ENCODE data around the gene FES. TPM values are rescaled to one million over a fixed set of nuclear protein-coding genes. Genes with fewer than 3 reads are reported as not detected.
"Not testable (repeated sequence)": the region's sequence is repeated elsewhere in the genome, so short reads cannot be mapped to it uniquely, and the experiment has no call there.

Gene FES
- total RNA-seq = 4.8 TPM

DNA sequence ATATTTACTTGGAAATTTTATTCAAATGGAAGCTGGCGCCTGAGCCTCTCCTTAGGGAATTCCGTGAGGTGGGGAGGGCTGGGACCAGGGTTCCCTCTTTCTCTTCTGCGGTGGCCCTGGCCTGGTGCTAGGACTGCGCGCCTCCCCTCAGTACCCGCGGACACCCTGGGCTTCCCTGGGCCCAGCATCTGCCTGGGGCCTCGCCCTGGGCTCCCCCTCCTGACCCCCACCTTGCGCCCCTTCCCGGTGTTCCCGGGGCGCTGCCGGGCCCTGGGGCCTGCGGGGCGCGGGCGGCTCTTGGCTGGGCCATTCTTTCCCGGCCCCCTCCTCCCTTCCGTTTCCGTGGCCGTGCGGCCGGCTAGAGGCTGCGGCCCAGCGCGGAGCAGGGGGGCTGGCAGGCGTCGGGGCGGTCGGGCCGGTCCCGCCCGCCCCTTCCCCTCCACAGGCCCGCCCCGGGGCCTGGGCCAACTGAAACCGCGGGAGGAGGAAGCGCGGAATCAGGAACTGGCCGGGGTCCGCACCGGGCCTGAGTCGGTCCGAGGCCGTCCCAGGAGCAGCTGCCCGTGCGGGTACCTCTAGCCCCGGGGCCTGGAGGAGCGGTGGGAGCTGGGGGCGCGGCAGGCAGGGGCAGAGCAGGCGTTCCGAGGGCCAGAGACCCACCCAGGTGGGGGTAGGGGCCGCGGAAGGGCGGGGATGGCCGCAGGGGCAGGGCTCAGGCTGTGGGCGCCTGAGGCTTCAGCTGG lies at the start of gene FES:
TSS of gene FES (plus strand) at position 529 of the 743 bp plus-strand sequence. CDS start 542 bp downstream, outside the sequence.
- no peak for DNase-seq

DNA sequence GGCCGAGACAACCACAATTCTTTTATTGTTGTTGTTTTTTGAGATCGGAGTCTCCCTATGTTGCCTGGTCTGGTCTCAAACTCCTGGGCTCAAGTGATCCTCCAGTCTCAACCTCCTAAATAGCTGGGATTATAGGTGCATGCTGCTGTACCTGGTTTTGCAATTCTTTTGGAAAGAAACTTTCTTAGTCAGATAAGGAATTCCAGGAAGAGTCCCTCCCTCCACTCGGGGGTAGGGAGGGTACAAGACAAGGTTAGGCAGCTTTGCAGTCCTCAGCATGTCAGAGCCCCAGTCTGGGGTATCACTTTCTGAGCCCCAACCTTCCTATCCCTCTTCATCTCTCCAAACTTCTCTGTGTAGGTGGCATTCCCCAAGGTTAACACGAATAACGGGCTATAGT lies 49.7 kb upstream of the FES start:
- DNase-seq = no peak

DNA sequence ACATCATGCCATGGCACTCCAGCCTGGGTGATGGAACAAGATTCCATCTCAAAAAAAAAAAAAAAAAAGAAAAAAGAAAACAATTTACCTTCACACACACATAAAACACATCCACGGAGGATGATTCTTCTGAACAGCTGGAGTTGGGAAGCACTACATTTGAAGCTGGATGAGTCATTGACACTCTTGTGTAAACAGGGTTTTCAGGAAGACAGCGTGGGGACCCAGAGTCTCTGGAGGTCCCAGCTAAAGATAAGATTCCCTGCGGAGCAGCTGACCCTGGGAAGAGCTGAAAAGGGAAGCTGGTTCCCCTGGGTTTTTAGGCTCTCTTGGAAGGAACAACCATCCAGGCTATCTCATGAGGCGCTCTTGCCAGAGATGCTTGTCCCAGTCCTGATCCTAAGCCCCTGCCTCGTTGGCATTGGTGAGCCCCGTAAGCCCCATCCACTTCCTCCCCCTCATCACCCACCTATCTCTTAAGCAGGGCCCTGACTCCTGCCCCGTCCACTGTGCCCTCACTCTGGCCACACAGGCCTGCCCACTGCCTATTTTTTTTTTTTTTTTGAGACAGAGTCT lies 47.9 kb upstream of the FES start:
- DNase-seq = no peak

DNA sequence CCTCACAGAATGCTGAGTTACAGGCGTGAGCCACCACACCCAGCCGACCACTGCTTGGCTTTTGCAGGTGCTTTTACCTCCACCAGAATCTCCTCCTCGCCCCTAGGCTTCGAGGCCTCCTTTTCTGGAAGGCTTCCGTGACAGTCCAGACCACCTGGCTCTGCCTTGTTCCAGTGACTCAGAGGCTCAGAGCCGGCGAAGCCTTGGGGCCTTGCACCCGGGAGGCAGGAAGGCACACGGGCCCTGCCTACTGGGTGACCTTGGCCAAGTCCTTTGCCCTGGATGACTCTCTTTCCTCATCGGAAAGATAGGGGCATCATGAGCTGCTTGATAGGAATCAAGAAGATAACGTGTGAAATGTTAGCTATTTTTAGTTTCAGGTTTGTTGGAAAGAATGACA lies 47.2 kb upstream of the FES start:
- DNase-seq = no peak

DNA sequence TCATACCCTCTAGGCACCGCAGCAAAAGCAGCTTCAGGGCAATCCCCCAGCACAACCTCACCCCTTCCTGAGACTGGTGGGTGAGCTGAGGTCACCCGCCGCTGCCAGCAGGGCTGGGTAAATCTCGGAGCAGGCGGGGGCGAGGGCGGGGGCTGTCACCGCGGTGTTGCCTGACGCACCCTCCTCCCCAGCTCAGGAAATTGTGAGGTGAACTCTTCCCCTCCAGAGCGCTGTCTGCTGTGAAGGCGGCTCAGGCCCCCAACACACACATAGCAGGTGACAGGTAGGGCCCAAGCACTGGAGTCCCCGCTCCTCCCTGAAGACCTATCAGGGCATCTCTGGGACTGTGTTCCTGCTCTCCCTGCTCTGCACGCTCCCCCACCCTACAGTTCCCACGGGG lies 46.2 kb upstream of the FES start:
- no peak for DNase-seq

DNA sequence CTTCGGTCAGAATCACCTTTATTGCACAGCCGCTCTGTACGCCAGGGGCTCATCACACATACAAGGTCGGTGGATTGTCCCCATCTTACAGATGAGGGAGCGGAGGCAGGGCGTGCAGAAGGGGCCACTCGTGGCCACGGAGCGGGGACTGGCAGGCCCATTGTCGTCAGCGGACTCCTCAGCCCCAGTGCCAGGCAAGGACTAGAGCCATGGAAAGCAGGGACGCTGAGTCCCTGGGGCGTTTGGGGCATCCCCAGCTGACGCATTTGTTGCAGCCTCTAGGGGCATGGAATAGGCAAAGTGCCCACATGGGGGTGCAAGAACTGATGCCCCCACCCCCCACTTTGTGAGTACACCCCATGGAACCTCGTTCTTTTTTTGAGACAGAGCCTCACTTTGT lies 45.8 kb upstream of the FES start:
- no peak for DNase-seq

DNA sequence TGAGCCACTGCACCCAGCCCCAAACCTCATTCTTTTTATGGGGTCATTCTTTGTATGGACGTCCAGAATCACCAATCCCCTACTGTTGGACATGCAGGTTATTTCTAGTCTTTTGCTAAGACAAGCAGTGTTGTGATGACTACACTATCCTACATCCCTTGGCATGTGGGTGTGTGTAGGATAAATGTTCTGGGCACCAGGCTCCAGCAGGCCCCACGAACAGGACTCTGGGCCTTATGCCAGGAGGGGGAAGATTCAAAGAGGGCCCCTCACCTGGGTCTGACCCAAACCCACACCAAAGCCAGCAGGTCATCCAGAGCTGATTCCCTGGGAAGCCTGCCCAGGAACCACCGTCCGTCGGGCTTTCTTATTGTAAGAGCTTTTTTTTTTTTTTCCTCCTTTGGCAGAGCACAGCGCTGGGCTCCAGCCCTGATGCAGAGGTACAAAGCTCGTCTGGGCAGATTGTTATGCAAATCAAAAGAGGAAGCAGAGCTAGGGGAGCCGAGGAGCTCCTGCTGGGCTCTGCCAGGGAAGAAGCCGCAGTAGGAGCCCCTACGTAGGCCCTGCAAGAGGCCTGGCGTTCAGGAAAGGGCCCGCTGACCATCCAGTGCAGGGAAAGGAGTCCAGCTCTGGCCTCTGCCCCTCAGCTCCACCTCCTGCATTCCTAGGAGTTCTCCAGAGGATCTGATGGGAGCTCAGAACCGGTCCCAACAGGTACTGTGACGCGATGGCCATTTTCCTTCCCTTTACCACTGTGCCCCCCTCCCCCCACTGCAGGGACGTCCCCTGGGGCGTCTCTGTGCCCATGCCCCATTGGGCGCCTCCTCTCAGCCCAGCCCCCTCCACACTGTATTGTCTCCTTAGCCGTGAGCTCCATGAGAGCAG lies 44.9 kb upstream of the FES start:
- DNase-seq = no peak

DNA sequence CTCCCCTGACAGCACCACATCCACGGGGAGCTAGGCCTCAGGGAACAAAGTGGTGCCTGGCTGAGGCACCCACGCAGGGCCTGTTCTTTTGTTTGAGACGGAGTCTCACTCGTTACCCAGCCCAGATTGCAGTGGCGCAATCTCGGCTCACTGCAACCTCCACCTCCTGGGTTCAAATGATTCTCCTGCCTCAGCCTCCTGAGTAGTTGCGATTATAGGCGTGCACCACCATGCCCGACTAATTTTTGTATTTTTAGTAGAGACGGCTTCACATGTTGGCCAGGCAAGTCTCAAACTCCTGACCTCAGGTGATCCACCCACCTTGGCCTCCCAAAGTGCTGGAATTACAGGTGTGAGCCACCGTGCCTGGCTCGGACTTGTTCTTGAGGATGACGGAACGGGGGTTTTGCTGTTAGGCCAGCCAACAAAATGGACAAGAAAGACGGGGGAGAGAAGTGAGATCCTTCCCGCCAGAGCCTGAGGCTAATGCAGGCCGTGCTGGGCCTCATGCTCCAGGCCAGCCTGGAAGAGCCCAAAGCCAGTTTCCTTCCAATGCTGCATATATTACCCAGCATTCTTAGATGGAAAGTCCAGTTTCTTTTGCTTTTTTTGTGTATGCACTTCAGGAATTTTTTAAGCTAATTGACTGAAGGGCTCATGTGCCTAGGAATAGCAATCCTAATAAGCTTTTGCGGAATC lies 44.0 kb upstream of the FES start:
- DNase-seq = no peak

DNA sequence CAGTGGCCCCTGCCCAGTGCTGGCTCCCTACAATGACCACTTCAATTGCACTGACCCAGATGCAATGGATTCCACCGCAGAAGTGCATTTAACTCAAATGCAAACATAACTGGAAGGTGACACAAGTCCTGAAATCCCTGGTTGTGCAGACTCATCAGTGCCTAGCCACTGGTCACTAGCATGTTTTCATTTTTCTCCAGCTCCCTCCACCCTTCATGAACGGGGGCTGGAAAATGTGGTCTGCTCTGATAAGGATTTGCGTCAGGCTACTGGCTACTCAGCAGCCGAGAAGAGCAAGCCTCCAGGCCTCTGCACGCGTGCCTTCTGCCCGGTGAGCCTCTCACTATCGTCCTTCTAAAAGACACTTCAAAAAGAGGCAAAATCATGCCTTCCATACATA lies 43.4 kb upstream of the FES start:
- DNase-seq = no peak

DNA sequence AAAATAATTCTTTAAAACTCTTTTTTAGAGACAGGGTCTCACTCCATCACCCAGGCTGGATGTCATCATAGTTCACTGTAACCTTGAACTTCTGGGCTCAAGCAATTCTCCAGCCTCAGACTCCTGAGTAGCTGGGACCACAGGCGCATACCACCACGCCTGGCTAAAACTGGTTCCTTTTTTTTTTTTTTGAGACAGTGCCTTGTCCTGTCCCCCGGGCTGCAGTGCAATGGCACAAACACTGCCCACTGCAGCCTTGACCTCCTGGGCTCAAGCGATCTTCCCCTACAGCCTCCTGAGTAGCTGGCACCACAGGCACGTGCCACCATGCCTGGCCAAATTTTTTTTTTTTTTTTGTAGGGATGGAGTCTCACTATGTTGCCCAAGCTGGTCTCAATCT lies 39.6 kb upstream of the FES start:
- no peak for DNase-seq

DNA sequence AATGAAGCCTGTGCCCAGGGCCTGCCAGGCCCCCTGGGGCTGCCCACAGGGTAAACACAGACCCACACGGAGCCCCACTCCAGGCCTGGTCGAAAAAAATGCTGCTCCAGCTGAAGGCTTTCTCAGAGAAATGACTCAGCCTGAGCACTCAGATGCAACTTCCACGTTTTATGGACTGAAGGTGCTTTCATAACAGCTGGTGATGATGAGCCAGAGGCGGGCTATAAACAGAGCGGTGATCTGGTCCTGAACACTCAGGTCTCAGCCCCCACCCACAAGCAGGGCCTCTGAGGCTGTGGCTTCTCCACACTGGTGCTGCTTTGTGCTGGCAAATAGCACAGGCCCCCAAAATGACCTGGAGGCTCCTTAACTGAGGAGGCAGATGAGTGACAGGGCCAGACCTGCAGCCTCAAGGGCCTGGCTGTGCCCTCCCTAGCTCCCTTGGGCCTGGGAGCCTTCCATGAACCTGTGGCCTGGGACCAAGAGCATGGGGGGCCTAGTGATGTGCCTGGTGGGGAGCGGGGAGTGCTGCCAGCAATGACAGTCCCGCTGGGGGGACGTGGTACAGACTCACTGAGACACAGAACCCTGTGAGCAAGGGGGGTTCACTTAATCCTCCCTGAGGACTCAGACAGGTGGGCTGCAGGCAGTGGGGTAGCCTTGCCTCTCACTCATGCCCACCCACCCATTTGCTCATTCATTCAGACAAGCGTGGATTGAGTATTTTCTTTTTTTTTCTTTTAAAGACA lies 38.9 kb upstream of the FES start:
- DNase-seq = no peak

DNA sequence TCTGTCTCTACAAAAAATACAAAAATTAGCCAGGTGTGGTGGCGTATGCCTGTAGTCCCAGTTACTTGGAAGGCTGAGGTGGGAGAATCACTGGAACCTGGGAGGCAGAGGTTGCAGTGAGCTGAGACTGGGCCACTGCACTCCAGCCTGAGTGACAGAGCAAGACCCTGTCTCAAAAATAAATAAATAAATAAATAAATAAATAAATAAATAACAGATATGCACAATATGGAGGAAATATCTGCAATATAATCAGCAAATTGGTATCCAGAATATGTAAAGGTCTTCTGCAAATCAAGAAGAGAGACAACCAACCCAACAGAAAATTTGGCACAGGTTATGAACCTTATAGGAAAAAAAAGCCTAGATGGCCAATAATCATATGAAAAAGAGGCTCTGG lies 34.9 kb upstream of the FES start:
- not testable (repeated sequence) for DNase-seq

DNA sequence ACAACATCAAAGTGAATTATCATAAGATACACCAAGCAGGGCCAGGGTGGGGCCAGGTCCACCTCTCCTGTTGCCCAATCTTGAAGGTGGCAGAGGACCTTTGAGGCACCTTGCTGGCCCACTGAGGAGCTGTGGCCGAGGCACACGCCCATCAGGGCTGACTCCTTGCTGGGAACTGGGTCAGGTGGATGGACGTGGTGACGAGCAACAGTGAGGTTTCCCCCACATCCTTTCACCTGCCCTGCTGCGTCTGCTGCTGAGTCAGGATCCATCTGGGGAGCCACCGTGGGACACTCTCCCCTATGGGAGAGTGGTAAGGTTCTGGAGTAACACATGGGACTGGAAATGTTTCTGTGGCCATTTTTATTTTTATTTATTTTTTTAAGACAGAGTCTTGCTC lies 33.2 kb upstream of the FES start:
- no peak for DNase-seq

DNA sequence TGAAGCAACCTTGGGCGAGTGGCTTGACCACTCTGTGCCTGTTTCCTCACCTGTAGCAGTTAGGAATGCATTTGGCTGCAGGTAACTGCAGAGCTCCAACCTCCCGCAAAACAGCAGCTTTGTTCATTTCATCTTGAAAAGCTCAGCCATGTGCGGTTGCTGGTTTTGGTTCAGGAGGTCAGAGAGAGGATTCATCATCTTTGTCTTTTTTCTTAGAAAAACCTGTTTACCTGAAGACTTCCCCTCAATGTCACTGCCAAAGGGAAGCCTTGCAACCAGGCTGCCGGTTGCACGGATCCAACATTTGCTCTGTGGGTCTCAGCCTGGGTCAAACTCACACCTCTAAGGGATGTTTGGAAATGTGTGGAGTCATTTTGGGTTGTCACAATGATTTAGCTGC lies 32.4 kb upstream of the FES start:
- DNase-seq = no peak

DNA sequence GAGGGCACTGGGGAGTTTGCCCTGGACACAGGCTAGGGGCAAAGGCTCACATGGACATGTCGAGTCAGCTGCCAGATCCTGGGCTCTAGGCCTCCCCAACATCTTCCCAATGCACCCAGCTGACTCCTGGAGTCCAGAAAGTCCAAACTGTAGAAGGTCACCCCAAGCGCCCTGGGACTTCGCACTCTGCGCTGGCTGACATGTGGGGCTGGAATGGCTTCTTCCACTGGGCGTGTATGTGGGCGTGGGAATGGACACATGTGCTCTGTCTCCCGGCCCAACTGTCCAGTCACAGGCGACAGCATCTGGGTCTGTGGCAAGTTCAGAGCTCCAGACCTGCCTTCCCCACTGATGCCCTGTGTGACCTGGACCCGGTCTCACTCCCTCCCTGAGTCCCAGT lies 29.2 kb upstream of the FES start:
- DNase-seq = no peak

DNA sequence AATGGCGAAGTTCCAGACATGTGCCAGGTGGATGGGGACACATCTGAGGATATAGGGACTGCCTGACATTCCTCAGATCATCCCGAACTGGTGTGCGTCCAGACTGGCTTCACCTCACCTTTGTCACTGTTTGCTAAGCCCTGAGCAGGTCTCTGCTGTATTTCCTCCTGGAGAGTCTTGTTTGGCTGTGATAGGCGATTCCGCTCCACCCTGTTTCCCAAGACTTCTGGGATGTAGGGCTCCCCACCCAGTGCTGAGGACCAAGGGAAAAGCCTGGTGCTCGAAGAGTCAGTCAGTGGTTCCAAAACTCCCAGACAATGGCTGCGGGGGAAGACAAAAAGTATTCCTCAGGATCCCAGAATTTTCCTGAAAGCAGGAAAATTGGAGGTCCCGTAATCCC lies 27.0 kb upstream of the FES start:
- no peak for DNase-seq

DNA sequence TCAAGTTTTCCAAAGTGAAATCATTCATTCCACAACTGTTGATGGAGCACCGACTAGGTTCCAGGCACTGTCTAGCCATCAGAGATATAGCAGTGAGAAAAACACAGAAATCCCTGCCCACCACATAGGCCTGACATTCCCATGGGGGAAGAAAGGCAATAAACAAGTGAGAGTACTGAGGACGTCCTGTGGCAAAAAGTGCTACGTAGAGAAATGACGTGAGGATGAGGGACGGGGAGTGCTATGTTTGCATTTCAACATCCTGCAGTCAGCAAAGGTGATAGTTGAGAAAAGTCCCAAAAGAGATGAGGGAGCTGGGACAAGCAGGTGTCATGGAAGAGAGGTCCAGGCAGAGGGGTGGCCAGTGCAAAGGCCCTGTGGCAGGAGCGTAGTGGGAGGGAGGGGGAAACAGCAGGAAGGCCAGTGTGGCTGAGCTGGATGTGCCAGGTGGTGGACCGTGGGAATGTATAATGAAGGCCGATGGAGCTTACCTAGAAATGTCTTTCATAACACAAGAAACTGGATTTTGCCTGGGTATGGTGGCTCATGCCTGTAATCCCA lies 26.3 kb upstream of the FES start:
- DNase-seq = no peak

DNA sequence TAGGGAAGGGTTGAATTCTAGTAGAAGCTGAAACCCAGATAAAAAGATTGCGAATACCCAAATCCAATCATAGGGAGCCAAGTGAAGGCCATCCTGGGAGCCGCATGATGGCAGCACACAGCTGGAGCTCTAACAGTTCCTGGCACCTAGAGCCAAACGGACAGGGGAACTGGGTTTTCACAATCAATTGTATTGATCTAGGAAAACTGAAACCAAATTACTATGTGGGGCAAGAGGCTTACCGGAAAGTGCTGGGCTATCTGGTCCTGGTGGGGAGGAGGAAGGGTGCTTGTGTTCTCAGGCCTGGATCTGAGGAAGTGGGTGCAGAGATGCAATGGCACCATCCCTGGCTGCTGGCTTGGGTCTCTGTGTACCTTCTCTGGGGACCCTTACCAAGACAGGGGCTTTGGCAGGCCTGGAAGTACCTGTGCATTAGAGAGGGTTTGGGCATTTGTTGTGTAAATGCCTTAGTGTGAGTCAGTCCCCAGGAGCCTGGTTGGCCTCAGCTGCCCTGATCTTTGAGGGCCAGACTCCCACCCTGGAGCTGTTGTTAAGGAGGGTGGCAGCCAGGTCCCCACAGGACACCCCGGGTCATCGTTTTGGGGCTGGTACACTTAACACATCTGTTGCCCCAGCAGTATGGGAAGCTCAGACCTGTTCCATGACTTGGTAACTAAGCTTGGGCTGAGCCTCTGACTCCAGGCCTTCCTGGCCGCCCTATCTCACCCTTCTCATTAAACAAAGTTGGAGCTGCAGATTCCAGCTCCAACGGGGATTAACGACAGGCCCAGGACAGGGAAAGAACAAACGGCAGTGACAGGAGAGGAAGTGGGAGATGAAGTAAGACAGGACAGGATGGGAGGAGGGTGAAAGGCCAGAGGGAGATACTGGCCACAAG lies 24.8 kb upstream of the FES start:
- no peak for DNase-seq

DNA sequence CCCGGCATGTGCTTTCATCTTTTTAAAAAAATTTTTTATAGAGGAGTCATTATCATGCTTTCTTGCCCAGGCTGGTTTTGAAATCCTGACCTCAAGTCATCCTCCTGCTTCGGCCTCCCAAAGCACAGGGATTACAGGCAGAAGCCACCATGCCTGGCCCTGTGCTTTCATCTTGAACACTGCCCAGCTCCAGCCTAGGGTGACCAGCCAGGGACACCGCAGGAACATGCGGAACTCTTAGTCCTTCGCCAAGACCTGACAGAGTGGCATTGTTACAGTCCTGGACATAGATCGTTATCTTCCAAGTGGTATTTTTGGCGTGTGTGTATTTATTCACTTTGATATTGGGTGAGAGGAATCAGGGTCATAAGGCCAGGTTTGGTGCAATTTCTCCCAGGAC lies 23.9 kb upstream of the FES start:
- no peak for DNase-seq

DNA sequence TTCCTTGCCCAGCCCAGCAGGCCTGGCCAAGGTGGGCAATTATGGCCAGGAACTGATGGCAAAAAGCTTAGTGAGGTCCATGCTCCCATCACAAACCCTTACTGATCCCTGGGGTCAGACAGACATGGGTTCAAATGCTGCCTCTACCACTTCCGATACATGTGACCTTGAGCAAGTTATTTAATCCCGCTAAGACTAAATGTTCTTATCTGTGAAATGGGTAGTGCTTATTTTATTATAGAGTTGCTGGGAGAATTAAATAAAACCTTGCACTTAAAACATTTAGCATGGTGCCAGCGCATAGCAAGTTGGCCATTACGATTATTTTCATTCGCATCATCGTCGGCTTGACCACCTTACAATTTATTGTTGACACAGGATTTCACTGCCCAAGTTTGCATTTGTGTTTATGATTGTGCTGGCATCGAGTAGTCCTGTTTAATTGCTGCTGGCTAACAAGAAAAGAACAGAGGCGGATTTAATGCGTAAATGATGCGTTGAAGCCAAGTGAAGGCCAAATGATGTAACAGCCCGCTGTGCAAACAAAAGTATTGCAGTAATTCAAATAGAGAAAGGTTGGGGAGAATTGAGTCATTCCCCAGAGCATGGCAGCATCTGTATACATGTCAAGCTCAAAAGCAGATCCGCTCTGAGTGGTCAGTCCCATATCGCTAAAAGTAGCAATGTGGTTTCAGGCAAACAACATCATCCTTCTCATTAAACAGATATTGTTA lies 23.2 kb upstream of the FES start:
- DNase-seq = no peak

Data from occipital lobe (tissue), 2 donors.